Suppressor macrophage treated with lipopolysaccharide for 4 hours (primary cell): ENCODE data around the gene TCF7L2.
"Not testable (repeated sequence)": the region's sequence is repeated elsewhere in the genome, so short reads cannot be mapped to it uniquely, and the experiment has no call there.

Source experiments
- DNase-seq: peaks from one replicate; pipeline ENCODE4 v3.0.0-alpha.2; 2020

TCF7L2 gene

DNA sequence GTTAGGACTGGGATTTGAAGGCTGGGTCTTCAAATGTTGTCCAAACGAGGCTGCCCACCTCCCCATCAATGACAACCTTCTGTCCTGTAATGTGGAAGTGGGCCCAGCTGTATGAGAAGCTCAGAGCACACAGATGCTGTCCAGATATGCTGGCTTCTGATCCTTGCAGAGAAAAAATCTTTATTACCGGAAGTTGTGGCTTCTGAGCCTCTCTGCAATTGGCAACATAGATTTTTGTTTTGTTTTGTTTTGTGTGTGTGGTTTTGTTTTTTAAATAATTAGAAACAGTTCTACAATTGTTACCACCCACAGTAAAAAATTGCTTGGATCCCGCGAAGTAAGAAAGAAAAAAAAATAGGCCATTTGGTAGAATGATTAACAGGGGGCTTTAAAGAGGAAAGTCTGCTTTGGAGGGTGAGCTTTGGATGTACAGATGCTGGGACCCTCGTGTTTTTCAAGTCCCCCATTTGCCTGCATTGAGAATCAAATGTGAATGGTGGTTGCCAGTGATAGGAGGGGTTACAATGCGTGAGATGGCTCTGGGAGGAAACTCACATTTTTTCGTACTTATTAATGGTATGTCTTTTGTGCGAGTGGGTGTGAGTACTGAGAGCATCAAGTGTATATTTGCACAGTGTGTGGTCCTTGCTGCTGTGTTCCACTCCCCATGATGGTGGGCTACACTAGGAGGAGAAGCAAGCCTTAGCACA, 153.2 kb downstream of the TCF7L2 start:
- no peak for DNase-seq

DNA sequence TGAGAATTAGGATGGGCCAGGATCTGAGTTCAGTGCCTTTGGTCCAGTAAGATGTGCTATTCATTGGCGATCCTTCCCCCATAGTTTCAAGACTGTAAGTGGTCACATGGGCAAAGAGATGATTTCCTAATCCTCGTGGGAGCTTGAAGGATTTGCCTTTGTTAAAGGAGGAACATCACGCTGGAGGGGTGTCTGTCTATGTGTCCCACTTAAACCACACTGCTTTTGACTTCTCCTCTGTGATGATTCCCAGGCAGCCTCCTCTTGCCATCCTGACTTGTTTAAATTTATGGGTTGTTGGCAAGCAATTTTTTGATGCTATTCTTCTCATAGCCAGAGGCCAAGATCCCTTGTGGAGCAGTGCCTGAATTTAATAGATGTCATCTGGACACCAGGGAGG, 154.0 kb downstream of the TCF7L2 start:
- peak; percentile 48 for DNase-seq

DNA sequence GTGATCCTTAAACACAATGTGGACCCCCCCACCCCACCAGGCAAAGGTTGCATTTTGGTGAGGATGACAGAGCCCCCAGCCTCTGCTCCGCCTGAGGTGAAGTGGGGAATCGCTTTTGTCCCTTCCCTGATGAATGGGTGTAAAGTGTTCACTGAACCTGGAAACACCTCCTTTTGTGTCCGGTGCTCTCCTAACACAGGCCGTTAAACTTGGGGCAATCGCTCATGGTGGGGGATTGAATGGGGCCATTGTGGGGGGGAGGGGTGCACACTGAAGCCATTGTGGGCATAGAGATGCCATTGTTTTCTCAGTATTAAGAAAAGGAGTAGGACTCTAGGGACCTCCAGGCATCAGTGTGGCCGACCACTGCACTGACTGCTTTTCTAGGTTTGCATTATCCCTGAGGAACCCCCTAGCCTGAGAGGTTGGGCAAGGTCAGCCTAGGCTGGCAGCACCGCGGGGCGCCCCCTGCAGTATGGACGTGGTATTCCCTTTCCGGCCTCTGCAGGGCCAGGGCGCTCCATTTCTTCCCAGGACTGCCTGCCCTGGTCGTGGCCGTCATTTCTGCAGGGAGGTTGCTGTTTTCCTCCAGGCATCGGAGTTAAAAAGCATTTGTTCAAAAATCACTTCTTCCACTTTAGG, 158.3 kb downstream of the TCF7L2 start:
- DNase-seq = peak; percentile 30

DNA sequence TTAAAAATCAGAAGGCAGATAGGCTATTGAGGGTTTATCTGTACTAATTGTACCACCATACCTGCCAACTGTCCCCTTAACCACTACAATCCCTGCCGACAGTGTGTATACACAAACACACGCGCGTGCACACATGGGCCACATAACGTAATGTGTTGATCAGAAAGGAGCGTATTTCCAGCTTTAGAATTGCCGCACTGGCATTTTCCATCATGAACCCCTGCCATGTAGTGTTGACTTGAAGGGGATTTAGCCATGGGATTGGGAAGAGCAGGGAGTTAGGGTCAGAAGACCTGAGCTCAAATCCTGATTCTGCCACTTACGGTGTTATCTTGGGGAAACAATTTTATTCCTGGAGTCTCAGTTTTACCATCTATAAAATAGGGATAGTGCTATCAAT, 158.9 kb downstream of the TCF7L2 start:
- no peak for DNase-seq

DNA sequence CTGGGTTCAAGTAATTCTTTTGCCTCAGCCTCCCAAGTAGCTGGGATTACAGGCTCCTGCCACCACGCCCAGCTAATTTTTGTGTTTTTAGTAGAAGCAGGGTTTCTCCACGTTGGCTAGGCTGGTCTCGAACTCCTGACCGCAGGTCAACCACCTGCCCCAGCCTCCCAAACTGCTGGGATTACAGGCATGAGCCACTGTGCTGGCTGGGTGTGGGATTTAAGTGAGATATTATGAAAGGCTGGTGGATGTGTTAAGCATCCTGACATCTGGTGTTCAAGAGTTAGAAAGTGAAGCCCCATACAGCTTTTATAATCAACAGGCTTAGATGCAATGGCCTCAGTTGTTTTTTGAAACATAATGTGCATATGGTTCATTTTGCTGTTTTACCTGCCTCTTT, 159.4 kb downstream of the TCF7L2 start:
- not testable (repeated sequence) for DNase-seq

DNA sequence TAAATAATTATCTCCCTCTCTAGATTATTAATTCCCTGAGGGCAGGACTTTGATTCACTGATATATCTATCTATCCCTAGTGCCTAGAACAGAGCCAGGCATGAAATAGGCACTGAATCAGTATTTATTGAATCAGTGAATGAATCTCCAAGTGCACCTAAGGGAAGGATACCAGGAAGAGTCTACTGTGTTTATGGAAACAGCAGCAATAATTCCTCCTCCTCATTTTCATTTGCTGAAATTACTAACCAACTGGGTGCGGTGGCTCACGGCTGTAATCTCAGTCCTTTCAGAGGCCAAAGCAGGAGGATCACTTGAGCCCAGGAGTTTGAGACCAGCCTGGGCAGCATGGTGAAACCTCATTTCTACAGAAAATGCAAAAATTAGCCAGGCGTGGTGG, 161.2 kb downstream of the TCF7L2 start:
- no peak for DNase-seq

DNA sequence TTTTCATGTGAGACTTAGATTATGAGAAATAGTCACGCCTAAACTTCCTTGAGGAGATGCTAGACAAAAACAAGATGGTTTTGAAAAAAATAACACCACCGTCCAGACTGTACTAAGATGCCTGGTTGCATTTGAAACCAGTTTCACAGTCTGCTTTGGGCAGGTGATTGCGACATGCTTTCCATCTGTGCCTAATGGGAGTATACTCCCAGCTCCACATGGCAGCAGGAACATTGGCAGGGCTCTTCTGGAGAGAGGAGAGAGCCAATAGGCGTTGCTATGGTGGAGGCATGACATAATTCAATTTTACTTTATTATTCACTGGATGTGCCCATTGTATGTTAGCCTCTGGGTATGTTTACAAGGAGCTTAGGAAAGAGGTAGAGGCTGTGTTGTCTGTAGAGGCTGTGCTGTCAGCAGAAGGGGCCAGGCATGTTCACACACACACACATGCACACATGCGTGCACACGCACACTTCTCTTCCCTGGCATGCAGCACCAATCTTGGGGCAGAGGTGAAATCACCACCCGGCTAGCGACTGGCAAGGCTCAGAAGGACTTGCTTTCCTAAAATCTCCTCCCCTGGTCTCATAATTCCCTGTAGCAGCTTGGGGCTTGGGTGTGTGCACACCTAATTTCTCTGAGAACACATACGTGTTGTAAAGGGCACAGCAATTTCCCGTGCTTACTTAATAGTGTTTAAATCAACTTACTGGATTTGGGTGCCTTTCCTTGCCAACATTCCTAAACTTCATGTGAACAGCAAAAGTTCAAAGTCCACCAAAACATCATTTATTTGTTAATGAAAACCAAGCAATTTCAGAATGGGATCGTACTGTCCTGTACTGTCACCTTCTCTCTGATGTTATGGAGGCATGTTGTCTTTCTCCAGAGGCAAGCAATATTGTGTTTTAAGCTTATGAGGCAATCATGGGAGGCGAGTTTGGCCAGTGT, 162.1 kb downstream of the TCF7L2 start:
- DNase-seq = no peak

DNA sequence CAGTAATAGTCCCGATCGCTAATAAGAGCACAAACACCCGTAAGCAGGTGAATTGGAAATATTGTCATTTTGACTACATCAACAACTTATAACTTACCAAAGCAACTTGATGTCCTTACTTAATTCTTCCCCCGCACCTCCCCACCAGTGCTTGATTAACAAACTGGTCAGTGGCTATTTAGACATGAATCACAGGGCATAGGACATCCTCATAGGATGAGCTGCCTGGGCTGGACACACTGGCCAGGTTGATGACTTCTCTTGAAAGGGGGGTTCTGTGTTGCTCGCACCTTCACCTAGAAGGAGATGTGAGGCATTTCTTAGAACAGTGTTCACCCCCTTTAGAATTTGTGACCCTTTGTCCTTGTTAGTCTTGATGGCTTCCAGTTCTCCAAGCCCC, 163.2 kb downstream of the TCF7L2 start:
- no peak for DNase-seq

DNA sequence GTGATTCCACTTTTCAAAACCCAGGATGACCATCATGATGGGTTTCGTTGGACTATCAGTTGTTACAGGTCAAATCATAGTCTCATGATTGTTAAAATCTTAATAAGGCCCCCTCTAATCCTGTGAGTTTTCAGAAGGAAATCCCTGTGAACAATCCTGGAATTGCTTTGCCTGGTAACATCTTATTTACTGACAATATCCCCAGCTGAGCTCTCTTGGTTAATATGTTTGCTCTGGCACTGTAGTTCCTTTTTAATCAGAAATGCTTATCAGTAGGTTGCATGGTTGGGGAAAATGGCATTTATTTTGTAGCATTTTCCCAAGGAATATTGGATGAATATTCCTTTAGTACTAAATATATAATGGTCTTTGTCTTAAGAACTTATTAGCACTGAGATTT, 163.9 kb downstream of the TCF7L2 start:
- no peak for DNase-seq

DNA sequence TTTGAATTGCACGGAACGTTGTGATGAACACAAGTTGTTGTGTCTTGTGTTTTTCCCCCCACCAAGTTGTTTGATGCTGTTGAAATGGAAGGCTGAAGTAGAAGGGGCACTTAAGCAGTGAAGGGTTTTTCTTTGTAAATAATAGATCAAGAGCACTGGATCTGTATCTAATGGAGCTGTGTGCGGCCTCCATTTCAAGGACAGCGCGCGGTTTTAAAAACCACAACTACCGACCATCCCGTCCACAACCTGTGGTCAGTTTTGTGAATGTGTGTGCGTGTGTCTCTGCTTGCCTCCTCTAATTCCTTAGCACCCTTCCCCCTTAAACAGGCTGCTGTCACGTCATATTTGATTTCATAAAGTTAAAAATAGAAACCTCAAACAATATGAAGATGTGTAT, 165.5 kb downstream of the TCF7L2 start:
- DNase-seq = no peak

DNA sequence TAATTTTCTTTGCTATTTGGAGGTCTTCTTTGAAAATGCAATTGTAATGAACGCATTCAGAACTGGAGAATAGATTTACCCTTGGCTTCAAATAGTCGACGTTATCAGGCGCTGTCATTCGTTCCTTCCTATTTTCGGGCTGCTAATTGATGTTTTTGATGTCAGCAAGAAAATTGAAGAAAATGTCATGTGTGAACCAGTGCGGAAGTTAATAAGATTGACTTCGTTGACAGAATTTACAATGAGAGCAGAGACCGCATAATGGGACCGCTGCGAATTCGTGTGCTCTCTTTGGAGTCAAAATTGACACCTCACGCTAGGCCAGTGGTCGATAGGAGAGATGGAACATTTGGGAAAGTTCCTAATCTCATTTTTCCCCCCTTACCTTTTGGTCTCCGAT, 168.8 kb downstream of the TCF7L2 start:
- DNase-seq = no peak

DNA sequence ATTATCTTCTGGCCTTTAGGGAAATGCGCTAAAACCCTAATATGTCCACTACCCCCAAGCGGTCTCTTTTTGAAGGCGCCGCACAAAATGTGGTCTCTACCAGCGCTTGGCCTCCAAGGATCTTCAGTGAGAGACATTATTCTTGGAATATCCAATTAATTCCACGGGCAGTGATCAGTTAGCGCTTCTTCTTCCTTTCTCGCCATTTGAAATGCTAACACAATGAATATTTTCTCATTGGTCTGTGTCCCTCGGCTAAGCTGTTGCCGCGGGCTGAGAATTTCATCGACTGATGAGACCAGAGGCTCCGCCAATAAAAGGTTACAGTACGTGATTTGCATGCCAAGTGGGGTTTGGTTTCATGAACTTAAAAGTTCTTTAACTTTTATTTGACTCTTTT, 169.8 kb downstream of the TCF7L2 start:
- DNase-seq = no peak

DNA sequence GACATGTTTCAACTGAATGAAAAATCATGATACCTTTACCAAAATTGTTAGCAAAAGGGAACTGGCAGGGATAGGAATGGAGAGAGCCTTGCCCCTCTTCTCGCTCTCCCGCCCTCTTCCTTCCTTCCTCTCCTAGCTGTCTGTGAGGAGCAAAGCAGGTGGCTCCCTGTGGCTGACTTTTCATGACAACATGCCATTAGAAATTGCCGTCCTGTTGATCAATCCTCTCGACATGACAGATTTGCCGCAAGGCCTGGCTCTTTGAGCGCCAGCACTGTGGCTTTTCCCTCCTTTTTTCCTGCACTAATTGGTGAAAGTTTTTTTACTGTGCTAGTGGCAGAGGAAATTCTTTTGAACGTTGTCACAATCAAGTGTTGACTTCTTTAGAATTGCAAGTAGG, 171.1 kb downstream of the TCF7L2 start:
- no peak for DNase-seq

DNA sequence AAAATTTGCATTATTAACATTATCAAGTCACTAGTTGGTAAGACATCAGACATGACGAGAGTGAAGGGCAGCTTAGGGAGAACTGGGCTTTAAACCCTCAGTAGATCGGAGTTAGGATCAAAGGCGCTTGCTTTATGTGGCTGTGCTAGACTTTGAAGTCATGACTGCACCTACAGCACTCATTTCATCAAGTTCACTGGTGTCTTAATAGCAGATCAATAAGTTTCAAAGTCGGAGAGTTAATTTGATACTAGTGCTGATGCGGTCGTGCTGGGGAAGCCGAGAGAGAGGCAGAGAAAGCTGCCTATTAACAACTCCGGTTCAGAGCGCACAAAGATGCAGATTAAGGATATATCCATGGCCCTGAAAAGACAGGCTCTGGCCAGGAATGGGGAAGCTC, 172.9 kb downstream of the TCF7L2 start:
- DNase-seq = no peak

DNA sequence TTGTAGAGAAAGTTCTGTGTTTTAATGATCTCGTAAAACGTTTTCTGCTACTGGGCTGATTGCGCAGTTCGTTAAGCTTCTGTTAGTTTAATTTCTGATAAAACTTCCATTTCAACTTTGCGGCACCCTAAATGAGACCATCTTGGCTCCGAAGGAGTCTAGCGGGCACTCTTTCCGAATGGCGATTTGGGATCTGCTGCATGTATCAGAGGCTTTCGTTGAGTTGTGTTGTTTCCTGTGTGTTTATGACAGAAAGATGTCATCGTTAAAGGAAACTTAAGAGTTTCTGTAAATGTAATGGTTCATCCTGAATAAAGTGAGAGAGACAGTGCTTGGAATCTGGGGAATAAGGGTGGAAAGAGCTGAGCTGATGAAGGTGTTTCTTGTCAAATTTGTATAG, 174.7 kb downstream of the TCF7L2 start:
- no peak for DNase-seq

DNA sequence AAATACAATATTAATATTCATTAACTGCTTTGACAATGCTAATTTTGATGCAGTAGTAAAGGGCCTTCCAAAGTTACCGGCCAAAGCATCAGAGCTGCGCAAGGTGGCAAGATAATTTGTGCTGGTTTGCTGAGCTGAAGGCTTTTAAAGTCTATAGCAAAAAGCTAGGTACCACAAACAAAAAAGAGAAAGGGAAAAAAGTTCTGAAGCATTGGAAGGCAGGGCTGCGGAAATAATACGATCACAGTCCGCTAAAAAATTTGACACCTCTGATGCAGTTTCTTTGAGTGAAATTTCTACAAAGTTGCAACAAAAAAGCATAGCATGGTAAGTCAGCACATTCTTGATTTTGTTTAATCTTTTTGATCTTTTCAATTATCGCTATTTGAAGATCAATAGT, 175.6 kb downstream of the TCF7L2 start:
- no peak for DNase-seq

DNA sequence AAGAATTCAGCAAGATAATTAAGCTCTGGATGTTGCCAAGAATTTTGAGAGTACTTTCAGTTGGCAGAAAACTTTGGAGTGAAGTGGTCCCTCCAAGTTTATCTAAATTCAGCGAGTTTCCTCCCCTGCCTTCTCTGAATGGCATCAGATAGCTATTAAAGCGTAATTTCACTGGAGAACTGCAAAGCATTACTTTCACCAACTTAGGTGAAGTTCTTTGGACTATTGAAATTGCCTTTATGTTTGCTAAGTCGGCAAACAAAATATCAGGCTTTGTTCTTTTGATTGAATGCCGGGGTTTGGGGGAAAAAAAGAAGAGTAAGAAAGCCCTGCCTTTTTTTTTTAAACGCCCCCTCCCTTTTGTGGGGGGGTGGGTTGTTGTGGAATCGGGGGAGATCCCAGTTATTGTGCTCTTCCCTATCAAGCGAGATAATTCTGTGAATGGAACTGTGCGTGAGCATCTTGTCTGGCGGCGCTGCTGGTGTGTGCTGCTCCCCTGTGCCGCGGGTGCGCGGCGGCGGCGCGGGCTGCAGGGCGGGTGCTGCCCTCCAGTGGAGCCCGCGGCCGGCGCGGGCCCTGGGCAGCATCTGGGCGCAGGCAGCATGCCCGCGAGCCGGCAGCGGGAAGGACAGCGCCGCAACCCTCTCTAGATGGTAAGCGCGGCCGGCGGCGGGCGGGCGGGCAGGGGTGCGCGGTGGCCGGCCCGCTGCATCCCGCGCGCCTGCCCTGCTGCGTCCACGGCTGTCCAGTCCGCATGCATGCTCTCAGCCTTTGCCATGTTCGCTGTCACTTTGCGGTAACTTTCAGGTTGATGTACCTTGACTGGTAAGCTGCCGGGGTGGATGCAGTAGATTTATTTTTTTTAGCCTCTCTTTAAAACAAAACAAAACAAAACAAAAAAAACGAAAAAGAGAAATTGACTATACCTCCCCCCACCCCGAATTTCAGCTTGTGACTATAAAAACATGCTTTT, 176.5 kb downstream of the TCF7L2 start:
- DNase-seq = peak; percentile 87

DNA sequence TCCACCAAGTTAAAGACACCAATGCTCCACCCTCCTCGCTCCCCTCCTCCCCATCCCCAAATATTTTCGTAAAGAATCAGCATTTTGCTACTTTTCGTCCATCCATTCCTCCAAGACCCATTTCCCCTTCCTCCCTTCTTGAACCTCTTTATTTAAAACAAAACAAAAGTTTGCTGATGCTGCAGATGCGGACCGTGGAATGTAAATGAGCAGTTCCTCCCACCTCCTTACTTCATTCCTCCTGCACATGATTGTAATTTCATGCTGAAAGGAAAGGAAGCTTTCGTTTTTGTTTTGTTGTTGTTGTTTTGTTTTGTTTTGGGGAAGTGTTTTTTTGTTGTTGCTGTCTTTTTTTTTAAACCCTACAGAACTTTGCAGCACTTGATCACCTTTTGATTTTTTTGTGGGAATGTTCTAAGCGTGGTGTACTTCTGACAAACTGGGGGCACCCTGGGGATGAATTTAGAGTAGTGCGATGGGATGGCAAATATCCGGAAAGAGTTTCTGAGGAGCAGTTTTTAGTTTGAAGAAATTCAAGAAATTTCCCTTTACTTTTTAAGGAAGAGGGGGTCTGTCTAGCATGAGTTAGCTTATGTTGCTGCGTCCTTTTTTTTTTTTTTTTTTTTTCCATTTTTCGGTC, 177.3 kb downstream of the TCF7L2 start:
- DNase-seq = peak; percentile 54

DNA sequence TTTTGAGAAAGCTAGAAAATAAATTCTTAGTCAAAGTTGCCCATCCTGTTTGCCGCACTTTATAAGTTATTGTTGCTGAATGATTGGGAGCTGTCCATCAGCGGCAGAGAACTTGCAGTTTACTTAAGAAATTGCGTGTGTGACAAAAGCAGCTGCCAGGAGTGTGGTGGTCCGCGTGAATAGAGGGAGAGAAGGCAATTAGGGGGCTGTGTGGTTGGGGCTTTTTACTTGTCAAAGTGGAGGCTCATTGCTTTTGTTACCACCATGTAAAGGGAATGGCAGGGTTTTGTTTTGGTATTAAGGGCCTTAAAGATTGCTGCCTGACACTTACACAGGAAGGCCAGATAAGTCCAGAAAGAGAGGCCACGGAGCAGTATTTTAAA, 177.8 kb downstream of the TCF7L2 start:
- DNase-seq = no peak

DNA sequence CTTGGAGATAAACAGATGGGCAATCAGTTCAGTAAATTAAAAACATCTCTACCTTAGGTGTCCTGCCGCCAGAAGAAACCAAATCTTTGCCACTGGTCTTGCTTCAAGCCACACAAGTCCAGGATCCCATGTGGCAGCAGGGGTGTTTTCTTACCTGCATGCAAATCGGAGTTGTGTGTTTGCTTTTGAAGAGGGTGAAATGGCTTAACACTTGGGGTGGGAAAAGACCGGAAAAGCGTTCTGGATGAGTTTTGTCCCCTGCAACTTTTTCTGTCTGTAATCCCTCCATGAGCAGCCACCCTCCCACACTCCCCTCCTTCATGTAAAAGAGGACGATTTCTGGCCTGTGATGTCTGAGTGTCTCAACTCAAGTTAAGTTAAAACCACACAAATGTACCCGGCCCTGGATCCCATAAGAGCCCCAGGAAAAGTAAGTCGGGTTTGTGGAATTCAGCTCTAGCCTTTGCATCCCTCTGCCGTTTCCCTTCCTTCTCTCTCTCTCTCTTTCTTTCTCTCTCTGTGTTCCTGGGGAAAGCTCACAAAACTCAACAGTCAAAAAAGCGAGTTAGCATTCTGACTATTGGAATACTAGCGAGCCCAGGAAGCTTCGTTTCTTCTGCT, 178.5 kb downstream of the TCF7L2 start:
- no peak for DNase-seq

DNA sequence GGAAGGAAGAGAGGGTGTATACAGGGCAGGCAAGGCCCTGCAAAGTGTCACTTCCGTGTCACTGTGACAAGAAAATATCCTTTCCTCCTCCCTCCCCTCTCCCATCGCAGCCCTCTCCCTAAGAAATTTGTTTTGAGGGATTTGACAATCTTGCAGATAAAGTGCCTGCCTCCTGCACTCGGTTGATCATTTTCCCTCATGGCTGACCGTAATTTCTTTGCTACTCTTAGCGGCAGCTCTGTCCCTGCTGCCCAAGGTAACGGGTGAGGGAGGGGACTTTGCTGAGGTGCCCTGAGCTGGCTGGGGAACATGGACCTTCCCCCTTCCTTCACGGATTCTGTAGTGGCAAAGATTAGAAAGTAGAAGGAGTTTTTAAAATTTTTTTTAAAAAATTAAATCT, 179.1 kb downstream of the TCF7L2 start:
- no peak for DNase-seq
